ENCODE measurements around the gene ADISSP. TPM values are rescaled to one million over a fixed set of nuclear protein-coding genes. Genes with fewer than 3 reads are reported as not detected.

Gene ADISSP
- total and polyA plus RNA-seq, 9 of the 15 experiments (the other 6 are each of a cell fraction or from before 2014, with no cell fraction given): 1.4 to 70.6 (median 23.4) TPM

DNA sequence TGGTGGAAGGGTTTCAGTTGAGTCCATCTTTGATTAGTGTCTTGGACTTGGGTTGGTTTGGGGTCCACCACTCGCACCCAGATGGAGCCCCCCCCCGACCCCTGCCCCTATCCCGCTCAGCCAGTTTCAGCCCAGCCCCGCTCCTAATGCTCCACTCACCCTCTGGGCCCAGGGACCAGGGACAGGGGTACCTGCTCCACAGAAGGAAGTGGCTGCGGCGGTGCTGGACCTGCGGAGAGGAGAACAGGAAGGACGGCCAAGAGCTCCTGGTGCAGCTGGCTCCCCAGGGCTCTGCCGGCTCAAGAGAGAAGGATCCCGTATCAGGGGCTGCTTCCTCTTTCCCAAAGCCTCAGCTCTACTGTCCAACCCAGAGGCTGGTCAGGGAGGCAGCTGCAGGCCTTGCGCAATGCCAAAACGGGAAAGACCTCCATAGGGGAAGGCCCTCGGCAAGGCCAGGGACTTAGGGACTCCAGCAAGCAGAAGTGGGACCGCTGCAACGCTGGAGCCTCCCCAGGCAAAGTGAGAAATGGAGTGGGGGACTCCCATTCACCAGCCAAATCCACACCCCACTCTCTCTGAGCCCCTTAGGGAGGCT is 55.2 kb downstream of the ADISSP start, which contains the start of gene SIGLEC1:
Gene SIGLEC1 (minus strand): TSS at position 322 of the 595 bp plus-strand sequence. CDS start 5,472 bp downstream, outside the sequence.
- Histone ChIP-seq H3K4me1 (replicated peaks in 1 of 2; ENCODE audit: control insufficient read depth in 2 of 2, insufficient read depth in 2 of 2, low read length in 2 of 2) (peaks cover 0 to 13% of the 10 kb centered on the region in 2 experiments; a peak in 3 of 5 replicates), H3K9ac (ENCODE audit: insufficient read depth in 1 of 2, low read depth in 2 of 2, low read length in 2 of 2) (no peak within 1 kb of the TSS), H2AFZ (ENCODE audit: low read depth, low read length) (no peak within 1 kb of the TSS), H3K9me3 (replicated peaks; ENCODE audit: control insufficient read depth, insufficient read depth, low read depth, low read length) (no peaks in the 10 kb centered on the region), H3K27ac (ENCODE audit: extremely low read depth, low read depth, low read length) (no peak within 1 kb of the TSS), H3K27me3 (ENCODE audit: control insufficient read depth in 2 of 2, insufficient read depth in 2 of 2, low read length in 2 of 2) (no peaks in the 10 kb centered on the region), H3K9me1 (ENCODE audit: control insufficient read depth, insufficient read depth, low read length) (no peaks in the 10 kb centered on the region), H3K79me2 (ENCODE audit: control insufficient read depth, insufficient read depth, low read length) (no peaks in the 10 kb centered on the region), H4K20me1 (replicated peaks; ENCODE audit: control insufficient read depth, insufficient read depth, low read length) (no peaks in the 10 kb centered on the region), H3K4me3 (no peak within 1 kb of the TSS), H3K36me3 (ENCODE audit: control insufficient read depth, insufficient read depth, low read length) (no peaks in the 10 kb centered on the region), H3K4me2 (ENCODE audit: insufficient read depth, low read length) (no peak within 1 kb of the TSS)
- 32% methylated on average over 8 of the region's 15 CpGs for WGBS (ENCODE audit: insufficient coverage, low coverage, missing lambda C conversion rate)
- DNase-seq (ENCODE audit: extremely low read depth in 1 of 4, low spot score in 3 of 4) (no peak), ATAC-seq (no peak), FAIRE-seq (no peak)
- ChIA-PET POLR2A (interaction anchor here (0.6 to 0.7 kb wide), 4 partner anchors 10 to 617 kb away, joined by 3 to 4 read pairs (median 3); no protein-coding TSS in a partner anchor), CTCF (ENCODE audit: low intra/inter-chr PET ratio) (no interaction called here)
- no TSS peak for BruUV-seq (replicated peaks)
- in situ Hi-C loops (cut with MboI): loop anchor here (5.0 kb wide), 1 partner anchor 150 kb away; no protein-coding TSS in a partner anchor
- intact Hi-C loops (cut with micrococcal nuclease): no loop called here
- no peak for TF ChIP-seq ZBTB8A (IDR thresholded peaks at IDR 0.05; ENCODE audit: partially characterized antibody)
- TF ChIP-seq ZNF445 (CRISPR knock-in tag; IDR thresholded peaks at IDR 0.05; ENCODE audit: low read depth): no peak
- peak; percentile 79 for TF ChIP-seq CEBPB (tag; IDR thresholded peaks at IDR 0.05)
- TF ChIP-seq NCOR1 (IDR thresholded peaks at IDR 0.05): no peak
- no peak for TF ChIP-seq SUPT5H (IDR thresholded peaks at IDR 0.05)
- TF ChIP-seq CEBPG (CRISPR knock-in tag; IDR thresholded peaks at IDR 0.05): peak; percentile 76
- peak in 1 of 2 experiments; percentile 47; a peak in 2 of 4 replicates for TF ChIP-seq CEBPG (tag; conservative IDR thresholded peaks at IDR 0.05 in 1 of 2, IDR thresholded peaks at IDR 0.05 in 1 of 2)
- TF ChIP-seq PTRF (tag; IDR thresholded peaks at IDR 0.05): no peak
- no peak for TF ChIP-seq ZNF830 (CRISPR knock-in tag; IDR thresholded peaks at IDR 0.05)

All from K562 (cell line).